ENCODE measurements around the gene ZNF697. TPM values are rescaled to one million over a fixed set of nuclear protein-coding genes. Genes with fewer than 3 reads are reported as not detected.
"Not testable (repeated sequence)": the region's sequence is repeated elsewhere in the genome, so short reads cannot be mapped to it uniquely, and the experiment has no call there.

ZNF697 gene
- total RNA-seq, 4 donors from 2014 or later = 10.8 to 17.9 (median 11.9) TPM

- intact Hi-C loops (cut with DNase I) = no loop called here
- Histone ChIP-seq H3K9me3 (no peaks in the 10 kb centered on the region), H3K4me1 (peaks cover 0 to 9% of the 10 kb centered on the region in 2 donors), H3K4me3 (replicated peaks in 1 of 3) (no peak overlapping the region), H3K27ac (no peak overlapping the region), H3K36me3 (no peaks in the 10 kb centered on the region), H3K27me3 (no peaks in the 10 kb centered on the region)
- DNase-seq = peak; percentile 84 to 89
- TF ChIP-seq CTCF (IDR thresholded peaks at IDR 0.05) (peak; percentile 53 to 94 (median 82)), POLR2A (IDR thresholded peaks at IDR 0.05) (no peak)
- WGBS, 2 donors = 48 to 53% methylated on average over 9 of the region's 9 CpGs
Observed at GRCh38 chr1:119613769-119614720, 34.0 kb downstream of the ZNF697 start.

GRCh38 chr1:119611701-119612113 is 36.4 kb downstream of the ZNF697 start:
- Histone ChIP-seq H3K36me3 (no peaks in the 10 kb centered on the region), H3K9me3 (no peaks in the 10 kb centered on the region), H3K27ac (no peak overlapping the region), H3K27me3 (no peaks in the 10 kb centered on the region), H3K4me1 (peaks cover 2 to 4% of the 10 kb centered on the region in 2 donors), H3K4me3 (replicated peaks in 1 of 3) (no peak overlapping the region)
- intact Hi-C loops (cut with DNase I) = no loop called here
- WGBS, 2 donors = 8 to 11% methylated on average over 8 of the region's 8 CpGs
- peak; percentile 89 to 94 for DNase-seq
- peak; percentile 87 to 96 (median 93) for TF ChIP-seq CTCF (IDR thresholded peaks at IDR 0.05)
- TF ChIP-seq POLR2A (IDR thresholded peaks at IDR 0.05) = no peak

- intact Hi-C loops (cut with DNase I); H3K27ac ChIP-seq: not testable (repeated sequence)
Observed at GRCh38 chr1:119608816-119609215, 39.2 kb downstream of the ZNF697 start.

GRCh38 chr1:119607087-119607807 is 40.8 kb downstream of the ZNF697 start:
- H3K9me3 ChIP-seq, DNase-seq: not testable (repeated sequence)

More at GRCh38 chr1:119608816-119609215, 39.2 kb downstream of the ZNF697 start:
- H3K36me3 ChIP-seq; DNase-seq; H3K4me1 ChIP-seq; H3K9me3 ChIP-seq; H3K4me3 ChIP-seq (replicated peaks in 1 of 3); H3K27me3 ChIP-seq: not testable (repeated sequence)
- 76 to 82% methylated on average over 5 to 6 of the region's 6 CpGs for WGBS, 2 donors

GRCh38 chr1:119606394-119606793 is 41.7 kb downstream of the ZNF697 start:
- Histone ChIP-seq H3K9me3 (no peaks in the 10 kb centered on the region), H3K36me3 (no peaks in the 10 kb centered on the region), H3K27ac (no peak overlapping the region), H3K4me1 (peaks cover 4 to 6% of the 10 kb centered on the region in 2 donors), H3K27me3 (no peaks in the 10 kb centered on the region), H3K4me3 (replicated peaks in 1 of 3) (no peak overlapping the region)
- no peak for TF ChIP-seq POLR2A (IDR thresholded peaks at IDR 0.05)
- TF ChIP-seq CTCF (IDR thresholded peaks at IDR 0.05) = no peak
- WGBS, 2 donors = 79 to 85% methylated on average over 1 of the region's 1 CpG
- DNase-seq = no peak
- intact Hi-C loops (cut with DNase I) = no loop called here

More at GRCh38 chr1:119607087-119607807, 40.8 kb downstream of the ZNF697 start:
- 87 to 94% methylated on average over 2 to 4 of the region's 6 CpGs for WGBS, 2 donors
- H3K27ac ChIP-seq; H3K27me3 ChIP-seq; H3K4me1 ChIP-seq; H3K4me3 ChIP-seq (replicated peaks in 1 of 3); H3K36me3 ChIP-seq; intact Hi-C loops (cut with DNase I): not testable (repeated sequence)

Data from thyroid gland (tissue), 4 donors.